GM10266 (cell line): ENCODE results near the gene PDGFD.

Source experiments
- DNase-seq: peaks from one replicate; pipeline ENCODE4 v3.0.0; 2012; ENCODE audit errors: extremely low spot score
- CTCF ChIP-seq: IDR thresholded peaks from 2 replicates; pipeline ENCODE4 v1.5.1; 2012; ENCODE audit warnings: mild to moderate bottlenecking, low read depth; ENCODE audit not compliant: control insufficient read depth, insufficient read depth; ENCODE audit errors: missing control alignments

Gene PDGFD

GRCh38 chr11:103961010-103961409, 202.9 kb downstream of the PDGFD start:
- TF ChIP-seq CTCF: no peak
- no peak for DNase-seq

GRCh38 chr11:103960108-103960507, 203.8 kb downstream of the PDGFD start:
- TF ChIP-seq CTCF: no peak
- no peak for DNase-seq

GRCh38 chr11:103959279-103959942, 204.5 kb downstream of the PDGFD start:
- peak; percentile 48 for DNase-seq
- no peak for TF ChIP-seq CTCF

- no peak for TF ChIP-seq CTCF
- DNase-seq: no peak
Measured at GRCh38 chr11:103958475-103959215, 205.3 kb downstream of the PDGFD start.

GRCh38 chr11:103953797-103954486, 210.0 kb downstream of the PDGFD start:
- no peak for TF ChIP-seq CTCF

GRCh38 chr11:103949781-103950180, 214.2 kb downstream of the PDGFD start:
- DNase-seq: no peak
- TF ChIP-seq CTCF: no peak

More at GRCh38 chr11:103953797-103954486, 210.0 kb downstream of the PDGFD start:
- DNase-seq: no peak
